PC-9 (cell line): ENCODE measurements around the gene SCML2. TPM values are rescaled to one million over a fixed set of nuclear protein-coding genes. Genes with fewer than 3 reads are reported as not detected.
"Not testable (repeated sequence)": the region's sequence is repeated elsewhere in the genome, so short reads cannot be mapped to it uniquely, and the experiment has no call there.

Experiments
- BruUV-seq: library from RNA; stranded (reverse); fragments of 400-500 nt; replicated peaks from 2 replicates; lab custom pipeline; 2021; lab: Mats Ljungman, UMichigan
- CTCF ChIA-PET: fragments of 300-600 bp; sonication (Branson Sonifier 250); formaldehyde crosslinking; loops from one replicate; lab custom pipeline; 2022; ENCODE audit warnings: antibody characterized with exemption; lab: Charles Lee
- POLR2A ChIA-PET: fragments of 300-600 bp; sonication (Branson Sonifier 250); formaldehyde crosslinking; loops from one replicate; lab custom pipeline; 2022; ENCODE audit warnings: antibody characterized with exemption; ENCODE audit not compliant: unreplicated experiment; lab: Charles Lee
- DNase-seq, 2 experiments: peaks; one replicate each; pipeline versions ENCODE4 v3.0.0 to v3.0.0-alpha.2; 2015 to 2022; ENCODE audit warnings: mixed read lengths in 1 of 2
- H2AFZ ChIP-seq: fragments of 200-600 bp; sonication (generic); 2 replicates; pipeline ENCODE4 v1.8.1; 2017; ENCODE audit warnings: antibody characterized with exemption
- H3F3A ChIP-seq: fragments of 200-600 bp; sonication (generic); 2 replicates; pipeline ENCODE4 v1.8.1; 2017; ENCODE audit warnings: antibody characterized with exemption, mild to moderate bottlenecking, low read depth; ENCODE audit not compliant: insufficient read depth
- H3K27ac ChIP-seq: fragments of 200-600 bp; sonication (generic); 2 replicates; pipeline ENCODE4 v1.6.1; 2016; ENCODE audit warnings: mixed run types
- H3K27me3 ChIP-seq: fragments of 200-600 bp; sonication (generic); 2 replicates; pipeline ENCODE4 v1.6.1; 2016; ENCODE audit warnings: low read depth, mixed run types; ENCODE audit not compliant: insufficient read depth
- H3K36me3 ChIP-seq: fragments of 200-600 bp; sonication (generic); 2 replicates; pipeline ENCODE4 v1.6.1; 2016; ENCODE audit warnings: low read depth, mixed run types
- H3K4me1 ChIP-seq: fragments of 200-600 bp; sonication (generic); replicated peaks from 2 replicates; pipeline ENCODE4 v1.6.1; 2016; ENCODE audit warnings: mixed run types; ENCODE audit not compliant: insufficient read depth
- H3K4me2 ChIP-seq: fragments of 200-600 bp; sonication (generic); 2 replicates; pipeline ENCODE4 v1.6.1; 2017; ENCODE audit warnings: mixed run types
- H3K4me3 ChIP-seq: fragments of 200-600 bp; sonication (generic); 2 replicates; pipeline ENCODE4 v1.6.1; 2016; ENCODE audit warnings: mixed run types
- H3K79me2 ChIP-seq: fragments of 200-600 bp; sonication (generic); 2 replicates; pipeline ENCODE4 v1.6.1; 2017; ENCODE audit warnings: low read depth, mixed run types
- H3K9me2 ChIP-seq: fragments of 200-600 bp; sonication (generic); 2 replicates; pipeline ENCODE4 v1.8.1; 2017; ENCODE audit warnings: mild to moderate bottlenecking; ENCODE audit not compliant: insufficient read depth
- H3K9me3 ChIP-seq: fragments of 200-600 bp; sonication (generic); 2 replicates; pipeline ENCODE4 v1.8.1; 2016; ENCODE audit warnings: low read depth; ENCODE audit not compliant: insufficient read depth
- H4K20me1 ChIP-seq: fragments of 200-600 bp; sonication (generic); 2 replicates; pipeline ENCODE4 v1.8.1; 2017; ENCODE audit not compliant: insufficient read depth
- EZH2 ChIP-seq: fragments of 200-600 bp; sonication (generic); IDR thresholded peaks from 2 replicates; pipeline ENCODE4 v1.8.0; 2017; ENCODE audit warnings: antibody characterized with exemption, low read depth
- intact Hi-C: fragments of 100-400 bp; cut with micrococcal nuclease; formaldehyde crosslinking; loops from one replicate; pipeline ENCODE4 v1.10.0; 2022; ENCODE audit not compliant: unreplicated experiment
- total RNA-seq: library from RNA; stranded (reverse); gene quantifications from 2 replicates; pipeline ENCODE4 v1.2.3, GENCODE V29; 2021
- TF ChIP-seq, protein P1 (sequence below): fragments of 200-600 bp; sonication (generic); conservative IDR thresholded peaks from 2 replicates; pipeline ENCODE4 v1.6.1; 2017; ENCODE audit warnings: mixed run types, antibody characterized with exemption, mild to moderate bottlenecking, moderate library complexity

Gene SCML2
- total RNA-seq, 1 experiment from 2014 or later, result 0.92 TPM

DNA sequence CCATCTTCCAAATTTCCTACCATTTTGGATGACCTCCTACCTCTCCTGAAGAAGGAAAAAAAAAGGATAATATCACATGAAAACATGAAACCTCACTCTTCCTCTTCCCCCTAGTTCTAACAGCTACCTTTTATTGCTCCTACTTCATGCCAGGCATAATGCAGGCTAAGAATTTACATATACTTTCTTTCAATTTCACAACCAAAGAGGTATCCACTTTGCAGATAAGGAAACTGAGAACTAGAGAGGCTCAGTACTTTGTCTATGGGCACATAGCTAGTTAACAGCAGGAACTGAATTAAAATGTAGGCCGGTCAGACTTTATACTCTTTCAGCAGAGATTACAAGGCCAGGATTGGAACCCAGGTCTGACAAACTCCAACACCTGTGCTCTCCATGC lies 99.4 kb downstream of the SCML2 start:
- CTCF ChIA-PET, result no interaction called here
- Histone ChIP-seq H3K79me2 (no peaks in the 10 kb centered on the region), H3K4me1 (no peaks in the 10 kb centered on the region), H3K36me3 (no peaks in the 10 kb centered on the region), H3K27me3 (no peaks in the 10 kb centered on the region), H3K4me2 (no peak overlapping the region), H3K4me3 (no peak overlapping the region), H3K9me3 (no peaks in the 10 kb centered on the region), H3K9me2 (no peaks in the 10 kb centered on the region), H3F3A (no peaks in the 10 kb centered on the region), H2AFZ (no peak overlapping the region), H4K20me1 (no peaks in the 10 kb centered on the region), H3K27ac (no peak overlapping the region)
- POLR2A ChIA-PET, result no interaction called here
- intact Hi-C loops, result no loop called here
- BruUV-seq, result no TSS peak
- no peak for DNase-seq
- no peak for TF ChIP-seq EZH2
- TF ChIP-seq, protein P1, sequence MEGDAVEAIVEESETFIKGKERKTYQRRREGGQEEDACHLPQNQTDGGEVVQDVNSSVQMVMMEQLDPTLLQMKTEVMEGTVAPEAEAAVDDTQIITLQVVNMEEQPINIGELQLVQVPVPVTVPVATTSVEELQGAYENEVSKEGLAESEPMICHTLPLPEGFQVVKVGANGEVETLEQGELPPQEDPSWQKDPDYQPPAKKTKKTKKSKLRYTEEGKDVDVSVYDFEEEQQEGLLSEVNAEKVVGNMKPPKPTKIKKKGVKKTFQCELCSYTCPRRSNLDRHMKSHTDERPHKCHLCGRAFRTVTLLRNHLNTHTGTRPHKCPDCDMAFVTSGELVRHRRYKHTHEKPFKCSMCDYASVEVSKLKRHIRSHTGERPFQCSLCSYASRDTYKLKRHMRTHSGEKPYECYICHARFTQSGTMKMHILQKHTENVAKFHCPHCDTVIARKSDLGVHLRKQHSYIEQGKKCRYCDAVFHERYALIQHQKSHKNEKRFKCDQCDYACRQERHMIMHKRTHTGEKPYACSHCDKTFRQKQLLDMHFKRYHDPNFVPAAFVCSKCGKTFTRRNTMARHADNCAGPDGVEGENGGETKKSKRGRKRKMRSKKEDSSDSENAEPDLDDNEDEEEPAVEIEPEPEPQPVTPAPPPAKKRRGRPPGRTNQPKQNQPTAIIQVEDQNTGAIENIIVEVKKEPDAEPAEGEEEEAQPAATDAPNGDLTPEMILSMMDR, result no peak

DNA sequence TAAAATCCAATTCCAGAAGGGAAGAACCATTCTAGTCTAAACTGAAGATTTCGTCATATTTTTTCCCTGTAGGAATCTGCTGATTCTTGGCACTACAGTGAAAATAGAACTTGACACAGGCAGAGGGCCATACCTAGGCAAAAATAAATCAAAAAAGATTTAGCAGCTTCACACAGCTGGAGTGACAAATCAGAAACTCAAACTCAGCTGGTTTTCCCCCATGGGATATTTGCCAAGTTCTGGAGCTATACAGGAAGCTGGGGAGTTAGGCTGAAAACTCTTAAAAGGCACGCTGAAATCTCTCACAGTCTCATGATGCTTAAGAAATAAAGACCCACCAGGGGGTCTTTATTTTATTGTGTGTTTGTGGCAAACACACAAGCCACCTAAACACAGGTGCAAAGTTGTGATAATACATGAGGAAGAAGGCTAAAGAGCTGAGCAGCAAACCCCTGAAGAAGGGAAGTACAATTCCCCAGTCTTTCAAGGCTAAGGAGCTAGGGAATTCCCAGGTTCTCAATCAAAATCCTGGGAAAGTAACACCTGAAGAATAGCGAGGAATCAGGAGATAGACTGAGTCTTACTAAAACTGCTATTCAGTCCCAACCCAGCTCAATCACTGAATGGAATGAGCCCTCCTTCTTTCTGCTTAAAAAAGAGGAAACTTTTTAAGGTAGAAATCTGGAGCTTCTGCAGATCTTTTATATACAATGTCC lies 101.7 kb downstream of the SCML2 start:
- Histone ChIP-seq H3K4me3 (no peak overlapping the region), H3K27ac (no peak overlapping the region), H4K20me1 (no peaks in the 10 kb centered on the region), H2AFZ (no peak overlapping the region), H3K4me2 (no peak overlapping the region), H3K9me2 (no peaks in the 10 kb centered on the region), H3K79me2 (no peaks in the 10 kb centered on the region), H3K27me3 (no peaks in the 10 kb centered on the region), H3K9me3 (no peaks in the 10 kb centered on the region), H3K36me3 (no peaks in the 10 kb centered on the region), H3F3A (no peaks in the 10 kb centered on the region), H3K4me1 (no peaks in the 10 kb centered on the region)
- POLR2A ChIA-PET, result no interaction called here
- BruUV-seq, result no TSS peak
- TF ChIP-seq EZH2, result no peak
- TF ChIP-seq, protein P1, result no peak
- intact Hi-C loops, result no loop called here
- CTCF ChIA-PET, result no interaction called here
- no peak for DNase-seq

- H3K79me2 ChIP-seq, H3K9me2 ChIP-seq, H3K4me1 ChIP-seq, POLR2A ChIA-PET, H3K36me3 ChIP-seq, H3K9me3 ChIP-seq, DNase-seq, H4K20me1 ChIP-seq, H2AFZ ChIP-seq, intact Hi-C loops, H3K27ac ChIP-seq, H3K4me2 ChIP-seq, H3K4me3 ChIP-seq, CTCF ChIA-PET, BruUV-seq, H3F3A ChIP-seq: not testable (repeated sequence)
- H3K27me3 ChIP-seq, result peaks cover 21% of the 10 kb centered on the region
Measured at GRCh38 chrX:18229646-18230045, 124.8 kb downstream of the SCML2 start.

- no peak for TF ChIP-seq EZH2
- TF ChIP-seq, protein P1, result no peak
- ChIA-PET POLR2A (no interaction called here), CTCF (no interaction called here)
- Histone ChIP-seq H3K4me2 (no peak overlapping the region), H3K36me3 (no peaks in the 10 kb centered on the region), H3K79me2 (no peaks in the 10 kb centered on the region), H3K27me3 (peaks cover 21% of the 10 kb centered on the region), H3K27ac (no peak overlapping the region), H3K9me3 (no peaks in the 10 kb centered on the region), H3K9me2 (no peaks in the 10 kb centered on the region), H4K20me1 (no peaks in the 10 kb centered on the region), H3F3A (no peaks in the 10 kb centered on the region), H3K4me1 (no peaks in the 10 kb centered on the region), H2AFZ (no peak overlapping the region), H3K4me3 (no peak overlapping the region)
- intact Hi-C loops, result no loop called here
- no peak for DNase-seq
- no TSS peak for BruUV-seq
Measured at GRCh38 chrX:18228069-18228468, 126.4 kb downstream of the SCML2 start.
